Stimulated activated CD4-positive, alpha-beta T cell treated with anti-CD3 and anti-CD28 coated beads, Interleukin-4, amount 100 ng/mL, for 4 hours (primary cell): ENCODE results near the gene NAT9.

ENCODE experiments used
- DNase-seq, 2 experiments: peaks; one replicate each; pipeline ENCODE4 v3.0.0-alpha.2; 2020

NAT9 gene

GRCh38 chr17:74759941-74760340 is 16.2 kb downstream of the NAT9 start:
- DNase-seq, result no peak

GRCh38 chr17:74759243-74759801 is 16.8 kb downstream of the NAT9 start:
- DNase-seq, result no peak

DNA sequence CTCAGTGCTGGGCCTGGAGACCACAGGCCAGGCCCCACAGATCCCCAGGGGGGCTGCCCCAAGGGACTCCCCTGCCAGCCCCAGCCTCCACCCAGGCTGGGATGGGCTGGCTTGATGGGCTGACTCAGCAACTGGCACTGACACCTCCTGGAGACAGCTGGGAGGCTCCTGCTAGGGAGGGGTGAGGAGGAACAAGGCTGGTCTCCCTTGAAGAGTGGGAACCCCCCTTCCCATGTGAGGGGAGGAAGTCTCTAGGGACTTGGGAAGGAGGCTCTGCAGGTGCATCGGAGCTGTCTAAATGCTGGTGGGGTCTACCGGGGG is 17.3 kb downstream of the NAT9 start:
- no peak for DNase-seq

DNA sequence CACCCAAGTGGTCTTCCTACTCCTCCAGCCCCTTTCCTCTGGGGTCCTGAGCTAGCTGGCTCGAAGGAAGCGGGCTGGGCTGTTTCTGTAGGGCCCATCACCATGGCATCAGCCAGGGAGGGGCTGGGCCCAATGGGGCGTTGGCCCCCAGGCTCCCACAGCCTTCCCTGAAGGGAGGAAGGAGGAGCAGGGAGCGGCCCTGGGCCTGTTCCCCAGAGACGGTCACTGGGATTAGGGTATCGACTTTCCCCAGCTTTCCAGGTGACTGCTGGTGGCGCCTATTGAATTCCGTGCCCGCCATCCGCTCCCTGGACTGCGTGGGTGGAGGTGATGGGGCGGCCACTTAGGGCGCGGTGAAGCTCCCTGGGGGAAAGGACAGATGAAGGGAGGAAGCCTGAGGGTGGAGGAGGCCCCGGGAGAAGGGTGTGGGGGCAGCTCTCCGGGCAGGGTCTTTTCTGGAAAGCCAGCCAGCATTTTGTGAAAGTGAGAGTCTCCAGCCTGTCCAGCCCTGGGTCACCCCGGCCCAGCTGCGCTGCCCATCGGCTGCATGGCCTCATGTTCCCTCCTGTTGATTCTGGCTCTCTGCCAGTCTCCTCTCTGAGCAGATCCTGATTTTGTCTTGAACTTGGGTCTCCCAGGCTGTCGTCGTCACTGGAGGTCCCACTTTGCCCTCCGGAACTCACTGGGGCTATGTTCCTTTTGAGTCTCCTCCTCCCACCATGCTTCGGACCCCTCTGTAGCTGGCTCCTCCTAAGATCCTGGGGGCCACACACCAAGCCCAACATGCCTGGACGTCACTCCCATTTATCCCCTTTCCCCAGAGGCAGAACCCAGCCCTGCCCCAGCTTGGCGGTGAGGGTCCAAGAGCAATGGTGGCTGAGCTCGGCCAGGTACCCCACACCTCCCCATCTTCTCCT is 18.0 kb downstream of the NAT9 start:
- DNase-seq, result no peak

DNA sequence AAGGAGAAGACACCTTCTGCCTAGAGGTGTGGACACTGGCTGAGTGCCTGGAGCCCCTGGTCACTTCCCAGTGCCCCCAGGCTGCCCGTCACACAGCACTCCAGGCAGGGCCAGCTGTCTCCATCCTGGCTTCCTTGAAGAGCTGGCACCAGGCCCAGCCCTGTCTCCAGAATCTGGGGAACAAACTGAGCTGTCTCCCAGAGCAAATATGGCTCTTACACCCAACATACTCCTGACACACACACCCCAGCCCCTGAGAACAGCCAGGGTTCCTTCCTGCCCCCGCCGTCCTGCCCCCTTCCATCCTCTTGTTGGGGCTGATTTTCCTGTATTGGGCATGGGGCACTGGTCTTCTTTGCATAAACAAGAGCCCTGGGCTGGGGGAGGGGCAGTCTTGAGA is 18.6 kb downstream of the NAT9 start:
- no peak for DNase-seq

- DNase-seq, result no peak
Measured at GRCh38 chr17:74756891-74757290, 19.3 kb downstream of the NAT9 start.

- DNase-seq, result no peak
Measured at GRCh38 chr17:74755533-74755932, 20.6 kb downstream of the NAT9 start.

GRCh38 chr17:74754832-74755231 is 21.3 kb downstream of the NAT9 start:
- DNase-seq, result no peak

GRCh38 chr17:74752822-74753401 is 23.2 kb downstream of the NAT9 start:
- DNase-seq, result no peak

DNA sequence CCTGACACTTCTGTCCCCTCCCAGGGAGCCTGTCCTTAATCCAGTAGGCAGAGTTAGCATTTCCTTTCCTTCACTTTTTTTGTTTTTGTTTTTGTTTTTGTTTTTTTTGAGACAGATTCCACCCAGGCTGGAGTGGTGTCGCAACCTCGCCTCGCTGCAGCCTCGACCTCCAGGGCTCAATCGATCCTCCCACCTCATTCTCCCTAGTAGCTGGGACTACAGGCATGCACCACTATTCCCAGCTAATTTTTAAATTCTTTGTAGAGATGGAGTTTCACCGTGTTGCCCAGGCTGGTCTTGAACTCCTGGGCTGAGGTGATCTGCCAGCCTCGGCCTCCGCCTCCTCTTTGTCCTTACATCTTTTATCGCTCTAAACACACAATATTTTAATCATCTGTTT is 23.7 kb downstream of the NAT9 start:
- no peak for DNase-seq

GRCh38 chr17:74750327-74751069 is 25.6 kb downstream of the NAT9 start:
- DNase-seq, result no peak

DNA sequence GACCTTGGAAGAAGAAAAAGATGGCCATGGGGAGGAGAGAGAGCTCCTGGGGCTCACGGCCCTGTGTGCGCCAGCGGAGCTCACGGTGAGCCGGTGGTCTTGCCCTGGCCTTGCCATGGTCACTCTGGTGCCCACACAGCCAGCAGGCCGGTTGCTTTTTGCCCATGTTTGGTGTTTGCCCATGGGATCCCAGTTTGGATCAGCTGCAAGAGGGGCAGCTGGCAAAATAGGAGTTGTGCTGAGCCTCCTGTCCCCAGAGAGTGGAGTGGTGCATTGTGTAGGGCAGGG is 26.2 kb downstream of the NAT9 start:
- no peak for DNase-seq

- DNase-seq, result peak in 1 of 2 experiments; percentile 38
Measured at GRCh38 chr17:74749279-74750038, 26.7 kb downstream of the NAT9 start.

DNA sequence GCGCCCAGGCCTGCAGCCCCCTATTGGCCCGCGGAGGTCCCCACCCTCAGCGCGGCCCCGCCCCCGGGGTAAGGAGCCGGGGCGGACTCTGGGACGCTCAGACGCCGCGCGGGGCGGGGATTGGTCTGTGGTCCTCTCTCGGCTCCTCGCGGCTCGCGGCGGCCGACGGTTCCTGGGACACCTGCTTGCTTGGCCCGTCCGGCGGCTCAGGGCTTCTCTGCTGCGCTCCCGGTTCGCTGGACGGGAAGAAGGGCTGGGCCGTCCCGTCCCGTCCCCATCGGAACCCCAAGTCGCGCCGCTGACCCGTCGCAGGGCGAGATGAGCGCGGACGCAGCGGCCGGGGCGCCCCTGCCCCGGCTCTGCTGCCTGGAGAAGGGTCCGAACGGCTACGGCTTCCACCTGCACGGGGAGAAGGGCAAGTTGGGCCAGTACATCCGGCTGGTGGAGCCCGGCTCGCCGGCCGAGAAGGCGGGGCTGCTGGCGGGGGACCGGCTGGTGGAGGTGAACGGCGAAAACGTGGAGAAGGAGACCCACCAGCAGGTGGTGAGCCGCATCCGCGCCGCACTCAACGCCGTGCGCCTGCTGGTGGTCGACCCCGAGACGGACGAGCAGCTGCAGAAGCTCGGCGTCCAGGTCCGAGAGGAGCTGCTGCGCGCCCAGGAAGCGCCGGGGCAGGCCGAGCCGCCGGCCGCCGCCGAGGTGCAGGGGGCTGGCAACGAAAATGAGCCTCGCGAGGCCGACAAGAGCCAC is 27.4 kb downstream of the NAT9 start, which contains the start of gene NHERF1:
Gene NHERF1, plus strand, starts transcription at position 100 of the 750 bp plus-strand sequence. Its CDS starts 219 bp downstream, at position 319.
- DNase-seq, result peak; percentile 91 to 96

DNA sequence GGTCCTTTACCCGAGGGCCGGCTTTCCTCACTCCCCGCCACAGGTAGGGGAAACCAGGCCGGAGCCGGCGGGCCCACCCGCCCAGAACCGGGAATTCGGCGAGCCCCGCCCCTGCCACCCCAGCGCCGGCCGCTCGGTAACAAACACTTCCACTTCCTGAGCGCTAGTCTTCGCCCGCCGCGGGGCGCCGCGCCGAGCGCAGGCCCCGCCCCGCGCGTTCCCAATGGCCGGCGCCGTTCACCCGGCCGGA is 27.9 kb downstream of the NAT9 start:
- DNase-seq, result no peak

DNA sequence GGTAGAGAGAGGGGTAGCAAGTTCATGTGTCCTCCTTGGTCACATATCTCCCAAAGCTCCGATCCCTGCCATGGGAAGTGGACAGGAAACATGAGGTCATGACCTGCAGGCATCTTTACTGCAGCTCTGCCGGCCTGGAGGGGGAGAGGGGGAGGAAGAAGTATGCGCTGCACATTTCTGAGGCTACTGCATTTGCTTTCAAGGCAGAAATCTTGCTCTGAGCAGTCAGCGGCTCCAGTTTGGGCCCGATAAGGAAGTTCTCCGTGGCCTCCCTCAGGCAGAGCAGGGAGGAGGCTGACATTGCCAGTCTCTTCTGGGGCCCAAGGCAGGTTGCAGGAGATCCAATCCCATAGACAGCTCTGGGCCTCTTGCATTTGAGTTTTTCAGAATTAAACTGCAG is 29.2 kb downstream of the NAT9 start:
- no peak for DNase-seq

GRCh38 chr17:74746376-74746775 is 29.8 kb downstream of the NAT9 start:
- DNase-seq, result no peak

DNA sequence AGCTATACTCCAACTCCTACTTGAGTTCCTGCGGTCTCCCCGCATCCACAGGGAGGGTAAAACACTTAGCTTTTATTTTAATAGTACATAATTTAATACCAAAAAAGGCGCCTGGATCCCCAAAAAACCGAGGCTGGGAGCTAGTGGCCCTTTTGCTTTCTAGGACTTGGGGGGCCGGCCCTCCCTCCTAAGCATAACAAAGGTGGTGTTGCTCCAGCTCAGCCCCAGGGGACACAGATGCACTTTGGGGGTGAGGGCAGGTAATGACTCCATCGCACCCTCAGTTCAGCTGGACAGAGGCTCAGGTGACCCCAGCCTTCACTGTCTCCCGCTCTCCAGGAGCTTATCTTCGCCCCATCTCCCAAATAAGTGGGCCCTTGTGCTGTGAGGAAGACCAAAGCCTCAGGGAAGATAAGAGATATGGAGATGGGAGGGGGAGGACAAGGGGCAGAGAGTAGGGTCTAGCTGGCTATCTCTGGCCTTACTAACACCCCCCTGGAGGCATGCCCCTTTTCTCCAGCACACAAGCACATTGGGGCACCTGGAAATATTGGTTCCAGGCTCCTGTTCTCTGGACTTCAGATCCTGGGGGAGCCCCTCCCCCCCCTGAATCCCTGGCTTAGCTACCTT is 30.5 kb downstream of the NAT9 start:
- DNase-seq, result no peak

- peak; percentile 71 to 81 for DNase-seq
Measured at GRCh38 chr17:74744714-74745547, 31.2 kb downstream of the NAT9 start.

DNA sequence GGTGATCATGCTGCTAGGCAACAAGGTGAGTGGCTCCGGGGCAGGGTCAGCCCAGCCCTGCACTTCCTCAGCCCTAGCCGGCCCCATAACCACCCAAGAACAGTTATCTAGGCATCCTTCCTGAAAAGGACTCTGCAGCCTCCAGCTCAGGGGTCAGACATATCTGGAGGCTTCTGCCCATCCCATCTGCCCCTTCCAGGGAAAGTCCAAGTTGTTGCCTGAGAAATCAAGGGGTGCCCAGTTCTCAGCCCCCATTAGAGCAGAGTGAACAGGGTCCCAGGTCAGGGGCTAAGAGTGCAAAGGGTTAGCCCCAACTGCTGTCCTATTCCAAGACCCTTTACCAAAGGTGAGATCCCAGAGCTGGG is 31.8 kb downstream of the NAT9 start:
- no peak for DNase-seq

DNA sequence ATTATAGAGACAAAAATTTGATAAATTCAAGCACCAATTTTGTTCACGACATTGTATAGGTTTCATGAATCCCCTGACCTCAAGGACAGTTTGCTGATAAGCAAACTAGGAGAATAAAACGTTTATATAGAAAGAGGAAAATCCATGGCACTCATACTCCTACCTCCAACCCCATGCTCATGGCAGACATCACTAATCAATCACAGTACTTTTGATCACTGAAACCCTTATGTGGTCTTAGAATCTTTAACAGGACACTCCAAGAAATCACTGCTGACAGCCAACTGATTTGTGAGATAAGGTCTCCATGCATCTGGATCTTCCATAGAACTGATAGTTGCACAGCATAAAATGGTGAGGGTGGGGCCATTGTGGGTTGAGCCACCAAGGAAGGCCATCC is 32.4 kb downstream of the NAT9 start:
- DNase-seq, result no peak
